OCI-LY1 (cell line): ENCODE results near the gene ARMC9.

Experiments
- H2AFZ ChIP-seq: fragments of 200-600 bp; sonication (generic), shearing (Covaris generic); 2 replicates; pipeline ENCODE4 v1.6.0; 2014; ENCODE audit warnings: antibody characterized with exemption, mild to moderate bottlenecking, low read length
- H3F3A ChIP-seq: fragments of 200-600 bp; sonication (generic), shearing (Covaris generic); 2 replicates; pipeline ENCODE4 v1.6.0; 2014; ENCODE audit warnings: mild to moderate bottlenecking, antibody characterized with exemption, low read length, moderate library complexity; ENCODE audit not compliant: insufficient read depth
- H3K27ac ChIP-seq: fragments of 200-600 bp; sonication (generic); 2 replicates; pipeline ENCODE4 v1.5.1; 2014; ENCODE audit warnings: low read length, mixed run types, mild to moderate bottlenecking, low read depth; ENCODE audit not compliant: poor library complexity, severe bottlenecking
- H3K27me3 ChIP-seq: fragments of 200-600 bp; sonication (generic); 2 replicates; pipeline ENCODE4 v1.6.0; 2014; ENCODE audit warnings: antibody characterized with exemption, mild to moderate bottlenecking, low read length, moderate library complexity; ENCODE audit not compliant: insufficient read depth
- H3K36me3 ChIP-seq: fragments of 200-600 bp; sonication (generic); 2 replicates; pipeline ENCODE4 v1.6.1; 2014; ENCODE audit warnings: mild to moderate bottlenecking, antibody characterized with exemption, low read length, moderate library complexity, mixed read lengths; ENCODE audit not compliant: insufficient read depth
- H3K4me1 ChIP-seq: fragments of 200-600 bp; sonication (generic); 2 replicates; pipeline ENCODE4 v1.5.1; 2014; ENCODE audit warnings: mild to moderate bottlenecking, low read length, moderate library complexity; ENCODE audit not compliant: insufficient read depth, severe bottlenecking
- H3K4me2 ChIP-seq: fragments of 200-600 bp; sonication (generic), shearing (Covaris generic); 2 replicates; pipeline ENCODE4 v1.6.1; 2014; ENCODE audit warnings: low read length
- H3K4me3 ChIP-seq: fragments of 200-600 bp; sonication (generic); 2 replicates; pipeline ENCODE4 v1.5.1; 2014; ENCODE audit warnings: low read length, low read depth, mild to moderate bottlenecking, mixed read lengths; ENCODE audit not compliant: poor library complexity, severe bottlenecking
- H3K79me2 ChIP-seq: fragments of 200-600 bp; shearing (Covaris generic); 2 replicates; pipeline ENCODE4 v1.6.1; 2016; ENCODE audit warnings: mixed run types, low read length, mixed read lengths; ENCODE audit not compliant: insufficient read depth
- H3K9ac ChIP-seq: fragments of 200-600 bp; sonication (generic), shearing (Covaris generic); 2 replicates; pipeline ENCODE4 v1.6.1; 2014; ENCODE audit warnings: mild to moderate bottlenecking, low read length, mixed read lengths
- H3K9me2 ChIP-seq: fragments of 200-600 bp; sonication (generic), shearing (Covaris generic); 2 replicates; pipeline ENCODE4 v1.6.1; 2014; ENCODE audit warnings: low read depth, mild to moderate bottlenecking, low read length, mixed read lengths
- H3K9me3 ChIP-seq: fragments of 200-600 bp; shearing (Covaris generic); 2 replicates; pipeline ENCODE4 v1.6.1; 2014; ENCODE audit warnings: low read length, mixed read lengths
- H4K20me1 ChIP-seq: fragments of 200-600 bp; sonication (generic), shearing (Covaris generic); 2 replicates; pipeline ENCODE4 v1.6.0; 2016; ENCODE audit warnings: mild to moderate bottlenecking, low read length; ENCODE audit not compliant: insufficient read depth
- CTCF ChIP-seq: fragments of 200-600 bp; sonication (generic), shearing (Covaris generic); IDR thresholded peaks from 2 replicates; pipeline ENCODE4 v1.5.1; 2017; ENCODE audit warnings: mild to moderate bottlenecking, antibody characterized with exemption, low read length, moderate library complexity, mixed read lengths
- EZH2 ChIP-seq: fragments of 200-600 bp; sonication (generic), shearing (Covaris generic); IDR thresholded peaks from 2 replicates; pipeline ENCODE4 v1.8.0; 2017; ENCODE audit warnings: borderline replicate concordance, mixed run types, mild to moderate bottlenecking, antibody characterized with exemption, low read length, moderate library complexity, mixed read lengths

ARMC9 gene

GRCh38 chr2:231172025-231172424 lies 26.4 kb upstream of the ARMC9 start:
- no peaks in the 10 kb centered on the region for H3K79me2 ChIP-seq
- H3K27me3 ChIP-seq: no peaks in the 10 kb centered on the region
- H3K4me1 ChIP-seq: no peaks in the 10 kb centered on the region
- H3K4me2 ChIP-seq: no peak overlapping the region
- H4K20me1 ChIP-seq: no peaks in the 10 kb centered on the region
- TF ChIP-seq CTCF (no peak), EZH2 (no peak)
- H3K27ac ChIP-seq: no peak overlapping the region
- H2AFZ ChIP-seq: no peak overlapping the region
- no peak overlapping the region for H3K4me3 ChIP-seq
- H3K9me2 ChIP-seq: no peaks in the 10 kb centered on the region
- no peaks in the 10 kb centered on the region for H3F3A ChIP-seq
- no peaks in the 10 kb centered on the region for H3K9me3 ChIP-seq
- H3K9ac ChIP-seq: no peak overlapping the region
- peaks cover 73% of the 10 kb centered on the region for H3K36me3 ChIP-seq

- H3K36me3 ChIP-seq: peaks cover 53% of the 10 kb centered on the region
- no peaks in the 10 kb centered on the region for H3K27me3 ChIP-seq
- TF ChIP-seq CTCF (no peak), EZH2 (no peak)
- H3F3A ChIP-seq: no peaks in the 10 kb centered on the region
- no peak overlapping the region for H3K4me3 ChIP-seq
- H3K27ac ChIP-seq: no peak overlapping the region
- no peaks in the 10 kb centered on the region for H3K79me2 ChIP-seq
- no peak overlapping the region for H2AFZ ChIP-seq
- H4K20me1 ChIP-seq: no peaks in the 10 kb centered on the region
- H3K9ac ChIP-seq: no peak overlapping the region
- peaks cover 7% of the 10 kb centered on the region for H3K4me1 ChIP-seq
- H3K4me2 ChIP-seq: no peak overlapping the region
- no peaks in the 10 kb centered on the region for H3K9me2 ChIP-seq
- no peaks in the 10 kb centered on the region for H3K9me3 ChIP-seq
Observed at GRCh38 chr2:231174211-231174651, 24.2 kb upstream of the ARMC9 start.

GRCh38 chr2:231176066-231176465 lies 22.4 kb upstream of the ARMC9 start:
- TF ChIP-seq EZH2 (no peak), CTCF (no peak)
- Histone ChIP-seq H3K36me3 (peaks cover 35% of the 10 kb centered on the region), H3K27me3 (no peaks in the 10 kb centered on the region), H3K9me2 (no peaks in the 10 kb centered on the region), H3K9me3 (no peaks in the 10 kb centered on the region), H3K4me2 (no peak overlapping the region), H3K79me2 (no peaks in the 10 kb centered on the region), H3K4me1 (peaks cover 18% of the 10 kb centered on the region), H3F3A (no peaks in the 10 kb centered on the region), H3K9ac (no peak overlapping the region), H3K27ac (no peak overlapping the region), H4K20me1 (no peaks in the 10 kb centered on the region), H3K4me3 (no peak overlapping the region), H2AFZ (no peak overlapping the region)
